A673 (cell line): ENCODE data around the gene CORT. TPM values are rescaled to one million over a fixed set of nuclear protein-coding genes. Genes with fewer than 3 reads are reported as not detected.

Experiments
- BruUV-seq: library from RNA; stranded (reverse); fragments of 400-500 nt; replicated peaks from 2 replicates; lab custom pipeline; 2021; lab: Mats Ljungman, UMichigan
- CTCF ChIA-PET: fragments of 300-600 bp; sonication (Branson Sonifier 250); formaldehyde crosslinking; loops from one replicate; lab custom pipeline; 2022; ENCODE audit warnings: antibody characterized with exemption; lab: Charles Lee
- POLR2A ChIA-PET: fragments of 300-600 bp; sonication (Branson Sonifier 250); formaldehyde crosslinking; loops from one replicate; lab custom pipeline; 2022; ENCODE audit warnings: antibody characterized with exemption; ENCODE audit not compliant: low non-redundant PET; lab: Charles Lee
- DNase-seq: peaks from one replicate; pipeline ENCODE4 v3.0.0-alpha.2; 2015; ENCODE audit warnings: low spot score
- H3K27ac ChIP-seq: fragments of 200-600 bp; sonication (generic); 2 replicates; pipeline ENCODE4 v1.5.1; 2016; ENCODE audit warnings: mixed run types, low read depth, mild to moderate bottlenecking, mixed read lengths, antibody characterized with exemption, low read length; ENCODE audit not compliant: poor library complexity, severe bottlenecking
- H3K27me3 ChIP-seq: fragments of 200-600 bp; sonication (generic); replicated peaks from 2 replicates; pipeline ENCODE4 v1.6.1; 2017; ENCODE audit warnings: mixed run types, low read depth, mild to moderate bottlenecking, mixed read lengths, antibody characterized with exemption, low read length; ENCODE audit not compliant: insufficient read depth, poor library complexity
- H3K36me3 ChIP-seq: fragments of 200-600 bp; sonication (generic); 2 replicates; pipeline ENCODE4 v1.6.1; 2016; ENCODE audit warnings: mixed run types, mild to moderate bottlenecking, mixed read lengths, antibody characterized with exemption, low read length; ENCODE audit not compliant: insufficient read depth, poor library complexity, severe bottlenecking
- H3K4me1 ChIP-seq: fragments of 200-600 bp; sonication (generic); 2 replicates; pipeline ENCODE4 v1.6.1; 2017; ENCODE audit warnings: mixed run types, mild to moderate bottlenecking, mixed read lengths, antibody characterized with exemption, low read length; ENCODE audit not compliant: insufficient read depth, poor library complexity, severe bottlenecking
- H3K4me3 ChIP-seq: fragments of 200-600 bp; sonication (generic); 2 replicates; pipeline ENCODE4 v1.5.1; 2016; ENCODE audit warnings: low read depth, mixed run types, mild to moderate bottlenecking, mixed read lengths, low read length; ENCODE audit not compliant: poor library complexity, severe bottlenecking
- H3K9me3 ChIP-seq: fragments of 200-600 bp; sonication (generic); 2 replicates; pipeline ENCODE4 v1.6.1; 2016; ENCODE audit warnings: mixed run types, low read depth, mild to moderate bottlenecking, mixed read lengths, antibody characterized with exemption, low read length; ENCODE audit not compliant: poor library complexity, severe bottlenecking
- EZH2 ChIP-seq: fragments of 200-600 bp; sonication (generic); IDR thresholded peaks from 2 replicates; pipeline ENCODE4 v1.6.1; 2017; ENCODE audit warnings: borderline replicate concordance, low read depth, mild to moderate bottlenecking, mixed read lengths, antibody characterized with exemption, low read length; ENCODE audit not compliant: poor library complexity, severe bottlenecking
- intact Hi-C: fragments of 100-400 bp; cut with micrococcal nuclease; formaldehyde crosslinking; loops from one replicate; pipeline ENCODE4 v1.10.0; 2022; ENCODE audit not compliant: unreplicated experiment
- total RNA-seq: library from RNA; stranded (reverse); gene quantifications from 2 replicates; pipeline ENCODE4 v1.2.3, GENCODE V29; 2021
- TF ChIP-seq, protein P1 (sequence below): fragments of 300-800, 200-600 bp; sonication (generic); conservative IDR thresholded peaks from 2 replicates; pipeline ENCODE4 v1.5.1; 2017; ENCODE audit warnings: low read depth, mild to moderate bottlenecking, antibody characterized with exemption, low read length, moderate library complexity, mixed read lengths

Gene CORT
- total RNA-seq, 1 experiment from 2014 or later = 1.4 TPM

DNA sequence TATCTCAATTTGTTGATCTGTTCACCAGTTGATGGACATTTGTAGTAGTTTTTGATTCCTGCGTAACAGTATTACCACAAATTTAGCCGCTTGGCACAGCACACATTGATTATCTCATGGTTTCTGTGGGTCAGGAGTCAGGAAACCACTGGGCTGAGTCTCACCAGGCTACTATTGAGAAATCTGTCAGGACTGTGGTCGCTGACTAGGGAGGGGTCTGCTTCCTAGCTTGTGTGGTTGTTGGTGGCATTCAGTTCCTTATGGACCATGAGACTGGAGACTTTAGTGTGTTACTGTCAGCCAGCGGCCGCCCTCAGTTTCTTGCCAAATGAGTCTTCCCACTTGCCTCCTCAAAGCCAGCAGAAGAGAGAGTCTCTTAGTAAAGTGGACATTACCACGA is 34.7 kb downstream of the CORT start:
- POLR2A ChIA-PET = no interaction called here

DNA sequence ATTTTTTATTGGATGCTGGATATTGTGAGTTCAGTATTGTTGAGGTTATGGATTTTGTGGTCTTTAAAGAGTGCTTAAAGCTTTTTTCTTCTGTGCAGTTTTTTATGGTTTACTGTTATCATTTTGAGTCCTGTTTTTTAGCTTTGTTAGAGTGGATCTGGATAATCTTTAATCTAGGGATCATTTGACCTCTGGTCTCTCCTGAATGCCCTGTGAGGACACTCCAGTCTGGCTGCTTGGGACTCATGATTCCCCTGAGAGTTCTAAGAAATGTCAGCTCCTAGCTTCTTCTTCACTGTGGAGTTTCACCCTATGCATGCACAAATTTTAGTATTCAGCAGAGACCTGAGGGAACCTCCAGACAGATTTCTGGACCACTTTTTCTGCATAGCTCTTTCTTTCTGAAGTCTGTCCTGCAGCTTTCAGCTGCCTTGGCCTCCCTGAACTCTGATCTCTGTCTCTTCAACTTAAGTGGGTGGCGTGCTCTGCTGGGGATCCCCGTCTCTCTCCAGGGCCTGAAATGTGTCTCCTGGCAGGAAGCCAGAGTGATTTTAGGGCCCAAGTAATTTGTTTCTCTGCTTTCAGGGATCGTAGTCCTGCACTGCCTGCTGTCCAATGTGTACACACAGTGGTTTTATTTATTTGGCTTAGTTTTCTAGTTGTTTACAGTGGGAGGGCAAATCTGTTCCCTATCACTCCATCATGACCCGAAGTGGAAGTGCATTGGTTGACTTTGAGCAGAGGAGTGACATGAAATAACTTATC is 39.6 kb downstream of the CORT start:
- no peaks in the 10 kb centered on the region for H3K27me3 ChIP-seq
- no TSS peak for BruUV-seq
- TF ChIP-seq, protein P1, sequence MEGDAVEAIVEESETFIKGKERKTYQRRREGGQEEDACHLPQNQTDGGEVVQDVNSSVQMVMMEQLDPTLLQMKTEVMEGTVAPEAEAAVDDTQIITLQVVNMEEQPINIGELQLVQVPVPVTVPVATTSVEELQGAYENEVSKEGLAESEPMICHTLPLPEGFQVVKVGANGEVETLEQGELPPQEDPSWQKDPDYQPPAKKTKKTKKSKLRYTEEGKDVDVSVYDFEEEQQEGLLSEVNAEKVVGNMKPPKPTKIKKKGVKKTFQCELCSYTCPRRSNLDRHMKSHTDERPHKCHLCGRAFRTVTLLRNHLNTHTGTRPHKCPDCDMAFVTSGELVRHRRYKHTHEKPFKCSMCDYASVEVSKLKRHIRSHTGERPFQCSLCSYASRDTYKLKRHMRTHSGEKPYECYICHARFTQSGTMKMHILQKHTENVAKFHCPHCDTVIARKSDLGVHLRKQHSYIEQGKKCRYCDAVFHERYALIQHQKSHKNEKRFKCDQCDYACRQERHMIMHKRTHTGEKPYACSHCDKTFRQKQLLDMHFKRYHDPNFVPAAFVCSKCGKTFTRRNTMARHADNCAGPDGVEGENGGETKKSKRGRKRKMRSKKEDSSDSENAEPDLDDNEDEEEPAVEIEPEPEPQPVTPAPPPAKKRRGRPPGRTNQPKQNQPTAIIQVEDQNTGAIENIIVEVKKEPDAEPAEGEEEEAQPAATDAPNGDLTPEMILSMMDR = no peak
- TF ChIP-seq EZH2 = no peak
- peaks cover 1% of the 10 kb centered on the region for H3K4me1 ChIP-seq
- CTCF ChIA-PET = no interaction called here
- intact Hi-C loops = no loop called here
- POLR2A ChIA-PET = no interaction called here
- H3K4me3 ChIP-seq = no peak overlapping the region
- no peak overlapping the region for H3K27ac ChIP-seq
- no peaks in the 10 kb centered on the region for H3K36me3 ChIP-seq
- DNase-seq = no peak
- H3K9me3 ChIP-seq = no peaks in the 10 kb centered on the region

More for the DNA sequence above, 34.7 kb downstream of the CORT start:
- CTCF ChIA-PET = no interaction called here
- H3K9me3 ChIP-seq = no peaks in the 10 kb centered on the region
- H3K4me3 ChIP-seq = no peak overlapping the region
- H3K27ac ChIP-seq = no peak overlapping the region
- intact Hi-C loops = no loop called here
- no peak for DNase-seq
- BruUV-seq = no TSS peak
- no peaks in the 10 kb centered on the region for H3K36me3 ChIP-seq
- no peaks in the 10 kb centered on the region for H3K27me3 ChIP-seq
- no peak for TF ChIP-seq EZH2
- TF ChIP-seq, protein P1 = no peak
- H3K4me1 ChIP-seq = no peaks in the 10 kb centered on the region

DNA sequence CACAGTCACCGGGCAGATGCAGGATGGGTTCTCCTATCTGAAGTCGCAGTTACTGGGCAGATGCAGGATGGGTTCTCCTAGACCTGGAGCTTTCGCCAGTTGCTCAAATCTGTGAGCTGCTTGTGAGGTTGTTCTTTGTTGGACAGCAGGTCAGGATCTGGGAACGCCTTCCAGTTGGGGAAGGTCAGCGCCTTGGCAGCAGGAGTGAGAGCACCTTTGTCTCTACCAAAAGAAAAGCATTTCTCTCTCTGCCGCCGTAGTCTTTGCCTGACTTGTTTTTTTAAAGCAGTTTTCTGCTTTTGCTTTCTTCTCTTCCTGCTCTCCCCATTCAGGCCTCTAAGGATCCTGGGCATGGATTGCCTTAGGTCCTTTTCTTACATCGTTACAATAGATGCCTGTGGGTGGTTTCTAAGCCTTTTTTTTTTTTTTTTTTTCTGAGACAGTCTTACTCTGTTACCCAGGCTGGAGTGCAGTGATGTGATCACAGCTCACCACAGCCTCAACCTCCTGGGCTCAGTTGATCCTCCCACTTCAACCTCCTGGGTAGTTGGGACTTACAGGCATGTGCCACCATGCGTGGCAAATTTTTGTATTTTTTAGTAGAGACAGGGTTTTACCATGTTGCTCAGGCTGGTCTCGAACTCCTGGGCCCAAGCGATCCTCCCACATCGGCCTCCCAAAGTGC is 40.6 kb downstream of the CORT start:
- Histone ChIP-seq H3K27me3 (no peaks in the 10 kb centered on the region), H3K4me3 (no peak overlapping the region), H3K36me3 (no peaks in the 10 kb centered on the region), H3K9me3 (no peaks in the 10 kb centered on the region), H3K4me1 (peaks cover 11% of the 10 kb centered on the region), H3K27ac (no peak overlapping the region)
- CTCF ChIA-PET = interaction anchor here (0.6 kb wide), 2 partner anchors 13 to 60 kb away, joined by 3 to 4 read pairs; partner anchors contain the start of gene CENPS
- TF ChIP-seq, protein P1 = no peak
- no peak for TF ChIP-seq EZH2
- BruUV-seq = no TSS peak
- DNase-seq = no peak
- intact Hi-C loops = no loop called here
- POLR2A ChIA-PET = no interaction called here
